SK-N-SH treated with all-trans-retinoic acid at 6 μM for 48 hours (cell line): ENCODE results near the gene OPN4.

Experiments used
- ATAC-seq: fragments of 200-7000 bp; cut with Tn5 transposase; 3 replicates; pipeline ENCODE4 v1.9.1; 2020; ENCODE audit warnings: mild to moderate bottlenecking, moderate library complexity
- ARNTL ChIP-seq: fragments of 450-650 bp; formaldehyde crosslinking; IDR thresholded peaks from 2 replicates; pipeline ENCODE4 v1.5.0; 2020; ENCODE audit warnings: low read depth, mild to moderate bottlenecking, moderate library complexity, borderline replicate concordance
- BACH2 ChIP-seq: fragments of 250-450 bp; sonication (Bioruptor Pico); IDR thresholded peaks from 2 replicates; pipeline ENCODE4 v1.9.0; 2021; ENCODE audit warnings: mild to moderate bottlenecking, borderline replicate concordance
- CREB5 ChIP-seq: fragments of 250-450 bp; sonication (Bioruptor Pico); IDR thresholded peaks from 2 replicates; pipeline ENCODE4 v1.5.1; 2020; ENCODE audit warnings: low read depth, mild to moderate bottlenecking, moderate library complexity
- ESRRG ChIP-seq: fragments of 250-450 bp; sonication (Bioruptor Pico); IDR thresholded peaks from 2 replicates; pipeline ENCODE4 v1.6.1; 2021; ENCODE audit warnings: mild to moderate bottlenecking
- GLIS3 ChIP-seq: fragments of 250-450 bp; sonication (Bioruptor Pico); IDR thresholded peaks from 2 replicates; pipeline ENCODE4 v1.5.0; 2020; ENCODE audit warnings: mild to moderate bottlenecking, moderate library complexity
- ISL1 ChIP-seq: fragments of 250-450 bp; sonication (Bioruptor Pico); IDR thresholded peaks from 2 replicates; pipeline ENCODE4 v2.1.2; 2022; ENCODE audit warnings: mild to moderate bottlenecking, moderate library complexity
- OSR1 ChIP-seq: fragments of 250-450 bp; sonication (Bioruptor Pico); IDR thresholded peaks from 2 replicates; pipeline ENCODE4 v1.8.0; 2022; ENCODE audit warnings: moderate library complexity, mild to moderate bottlenecking, inconsistent platforms
- PATZ1 ChIP-seq: fragments of 250-450 bp; sonication (Bioruptor Pico); IDR thresholded peaks from 2 replicates; pipeline ENCODE4 v1.8.0; 2020; ENCODE audit warnings: mild to moderate bottlenecking, moderate library complexity, borderline replicate concordance
- POU6F1 ChIP-seq: fragments of 250-450 bp; sonication (Bioruptor Pico); IDR thresholded peaks from 2 replicates; pipeline ENCODE4 v1.8.0; 2021; ENCODE audit warnings: low read depth, mild to moderate bottlenecking, moderate library complexity, borderline replicate concordance
- PPARA ChIP-seq: fragments of 250-450 bp; sonication (Bioruptor Pico); IDR thresholded peaks from 2 replicates; pipeline ENCODE4 v1.5.0; 2020; ENCODE audit warnings: mild to moderate bottlenecking, borderline replicate concordance
- RARB ChIP-seq: fragments of 250-450 bp; sonication (Bioruptor Pico); IDR thresholded peaks from 2 replicates; pipeline ENCODE4 v1.8.0; 2021; ENCODE audit warnings: mild to moderate bottlenecking, moderate library complexity
- SNAI2 ChIP-seq: fragments of 250-450 bp; sonication (Bioruptor Pico); IDR thresholded peaks from 2 replicates; pipeline ENCODE4 v1.5.0; 2020; ENCODE audit warnings: mild to moderate bottlenecking, moderate library complexity
- TCF4 ChIP-seq: fragments of 250-450 bp; sonication (Bioruptor Pico); IDR thresholded peaks from 2 replicates; pipeline ENCODE4 v1.8.0; 2021; ENCODE audit warnings: mild to moderate bottlenecking, moderate library complexity, borderline replicate concordance
- TSHZ2 ChIP-seq: fragments of 250-450 bp; sonication (Bioruptor Pico); IDR thresholded peaks from 2 replicates; pipeline ENCODE4 v1.5.0; 2020; ENCODE audit warnings: mild to moderate bottlenecking, moderate library complexity
- ZC3H10 ChIP-seq: fragments of 250-450 bp; sonication (Bioruptor Pico); IDR thresholded peaks from 2 replicates; pipeline ENCODE4 v1.5.1; 2021; ENCODE audit warnings: mild to moderate bottlenecking, moderate library complexity
- ZFP3 ChIP-seq: fragments of 250-450 bp; sonication (Bioruptor Pico); IDR thresholded peaks from 2 replicates; pipeline ENCODE4 v1.5.0; 2020; ENCODE audit warnings: mild to moderate bottlenecking, moderate library complexity
- ZFP30 ChIP-seq: fragments of 450-650 bp; formaldehyde crosslinking; IDR thresholded peaks from 2 replicates; pipeline ENCODE4 v1.5.0; 2022; ENCODE audit warnings: mild to moderate bottlenecking, moderate library complexity
- ZNF565 ChIP-seq: fragments of 450-650 bp; formaldehyde crosslinking; conservative IDR thresholded peaks from 2 replicates; pipeline ENCODE4 v1.5.0; 2020; ENCODE audit warnings: low read depth, mild to moderate bottlenecking, moderate library complexity
- ZNF70 ChIP-seq: fragments of 450-650 bp; formaldehyde crosslinking; IDR thresholded peaks from 2 replicates; pipeline ENCODE4 v1.5.0; 2020; ENCODE audit warnings: mild to moderate bottlenecking, moderate library complexity

Gene OPN4

GRCh38 chr10:86653379-86653778 is 968 bp upstream of the OPN4 start:
- TF ChIP-seq TSHZ2 (CRISPR knock-in tag): no peak
- TF ChIP-seq, all 23 proteins: peak for 0
- ATAC-seq: no peak

- TF ChIP-seq PATZ1 (CRISPR knock-in tag) (no peak), SNAI2 (CRISPR knock-in tag) (no peak), CREB5 (CRISPR knock-in tag) (no peak), TSHZ2 (CRISPR knock-in tag) (no peak), ZNF70 (CRISPR knock-in tag) (no peak), ZC3H10 (CRISPR knock-in tag) (no peak), OSR1 (CRISPR knock-in tag) (no peak), BACH2 (no peak), GLIS3 (CRISPR knock-in tag) (no peak), ZFP30 (no peak), ZFP3 (no peak), RARB (CRISPR knock-in tag) (no peak), POU6F1 (no peak), PPARA (CRISPR knock-in tag) (no peak), ESRRG (CRISPR knock-in tag) (no peak)
Observed at GRCh38 chr10:86653987-86654386, 360 bp upstream of the OPN4 start.

GRCh38 chr10:86655173-86655540 is 810 bp downstream of the OPN4 start:
- no peak for ATAC-seq
- no peak for TF ChIP-seq SNAI2 (CRISPR knock-in tag)
- TF ChIP-seq ESRRG (CRISPR knock-in tag): no peak
- no peak for TF ChIP-seq OSR1 (CRISPR knock-in tag)
- TF ChIP-seq ZC3H10 (CRISPR knock-in tag): no peak
- no peak for TF ChIP-seq ARNTL
- no peak for TF ChIP-seq ZNF565 (CRISPR knock-in tag)
- no peak for TF ChIP-seq TSHZ2 (CRISPR knock-in tag)
- no peak for TF ChIP-seq CREB5 (CRISPR knock-in tag)
- no peak for TF ChIP-seq ZFP3
- no peak for TF ChIP-seq ZFP30
- no peak for TF ChIP-seq PATZ1 (CRISPR knock-in tag)
- no peak for TF ChIP-seq TCF4 (CRISPR knock-in tag)
- no peak for TF ChIP-seq ISL1

More at GRCh38 chr10:86653987-86654386, 360 bp upstream of the OPN4 start:
- ATAC-seq: no peak
